H9 (cell line): ENCODE measurements around the gene SWT1. TPM values are rescaled to one million over a fixed set of nuclear protein-coding genes. Genes with fewer than 3 reads are reported as not detected.

Source experiments
- DNase-seq: peaks from one replicate; pipeline ENCODE4 v3.0.0-alpha.2; 2017
- H2AFZ ChIP-seq: one replicate; pipeline ENCODE4 v1.6.1; 2013; ENCODE audit warnings: mild to moderate bottlenecking, low read length, control low read depth, moderate library complexity
- H2AK5ac ChIP-seq: 2 replicates; pipeline ENCODE4 v1.6.1; 2013; ENCODE audit warnings: low read length, control low read depth, mixed read lengths; ENCODE audit not compliant: insufficient read length
- H2BK120ac ChIP-seq: one replicate; pipeline ENCODE4 v1.6.1; 2013; ENCODE audit warnings: low read depth, mild to moderate bottlenecking, low read length, control low read depth, inconsistent platforms; ENCODE audit not compliant: poor library complexity, severe bottlenecking
- H2BK12ac ChIP-seq: 2 replicates; pipeline ENCODE4 v1.6.1; 2013; ENCODE audit warnings: low read length, control low read depth, mixed read lengths, low read depth; ENCODE audit not compliant: insufficient read length
- H2BK15ac ChIP-seq: 2 replicates; pipeline ENCODE4 v1.6.1; 2013; ENCODE audit warnings: low read depth, low read length, control low read depth
- H2BK20ac ChIP-seq: one replicate; pipeline ENCODE4 v1.6.1; 2013; ENCODE audit warnings: low read depth, mild to moderate bottlenecking, low read length, control low read depth, inconsistent platforms; ENCODE audit not compliant: poor library complexity, severe bottlenecking
- H2BK5ac ChIP-seq: 2 replicates; pipeline ENCODE4 v1.6.1; 2013; ENCODE audit warnings: low read length, control low read depth, mixed read lengths; ENCODE audit not compliant: insufficient read length
- H3K14ac ChIP-seq: 2 replicates; pipeline ENCODE4 v1.6.1; 2013; ENCODE audit warnings: low read length, control low read depth; ENCODE audit not compliant: insufficient read depth
- H3K18ac ChIP-seq: 2 replicates; pipeline ENCODE4 v1.6.1; 2013; ENCODE audit warnings: low read depth, mild to moderate bottlenecking, mixed read lengths, low read length, control low read depth; ENCODE audit not compliant: insufficient read length
- H3K23ac ChIP-seq: 2 replicates; pipeline ENCODE4 v1.6.1; 2013; ENCODE audit warnings: low read length, control low read depth, mixed read lengths, low read depth; ENCODE audit not compliant: insufficient read length
- H3K23me2 ChIP-seq: 2 replicates; pipeline ENCODE4 v1.6.1; 2013; ENCODE audit warnings: low read depth, mild to moderate bottlenecking, mixed read lengths, low read length, control low read depth; ENCODE audit not compliant: insufficient read length, poor library complexity, severe bottlenecking
- H3K27ac ChIP-seq: 2 replicates; pipeline ENCODE4 v1.5.1; 2013; ENCODE audit warnings: low read length, control low read depth, mixed read lengths, low read depth; ENCODE audit not compliant: insufficient read length
- H3K27me3 ChIP-seq: 2 replicates; pipeline ENCODE4 v1.6.1; 2013; ENCODE audit warnings: low read length, control low read depth, inconsistent platforms; ENCODE audit not compliant: insufficient read depth
- H3K4ac ChIP-seq: 2 replicates; pipeline ENCODE4 v1.6.1; 2013; ENCODE audit warnings: low read depth, mild to moderate bottlenecking, control low read depth, inconsistent platforms, low read length, moderate library complexity
- H3K4me1 ChIP-seq: 2 replicates; pipeline ENCODE4 v1.6.1; 2013; ENCODE audit warnings: low read length, control low read depth, inconsistent platforms; ENCODE audit not compliant: insufficient read depth
- H3K4me2 ChIP-seq: 2 replicates; pipeline ENCODE4 v1.6.1; 2013; ENCODE audit warnings: low read length, control low read depth, mixed read lengths; ENCODE audit not compliant: insufficient read length, insufficient read depth
- H3K56ac ChIP-seq: 2 replicates; pipeline ENCODE4 v1.6.1; 2013; ENCODE audit warnings: low read depth, mild to moderate bottlenecking, mixed read lengths, low read length, control low read depth; ENCODE audit not compliant: insufficient read length
- H3K79me1 ChIP-seq: 2 replicates; pipeline ENCODE4 v1.6.1; 2013; ENCODE audit warnings: low read depth, mild to moderate bottlenecking, moderate library complexity, low read length, control low read depth, inconsistent platforms; ENCODE audit not compliant: insufficient read depth, poor library complexity, severe bottlenecking
- H3K79me2 ChIP-seq: 2 replicates; pipeline ENCODE4 v1.6.1; 2013; ENCODE audit warnings: low read length, control low read depth, inconsistent platforms; ENCODE audit not compliant: insufficient read depth
- H3K9ac ChIP-seq: 2 replicates; pipeline ENCODE4 v1.6.1; 2013; ENCODE audit warnings: low read length, control low read depth, mixed read lengths; ENCODE audit not compliant: insufficient read length; ENCODE audit errors: extremely low read depth
- H3K9me3 ChIP-seq: one replicate; pipeline ENCODE4 v1.6.1; 2013; ENCODE audit warnings: low read depth, low read length, inconsistent platforms; ENCODE audit not compliant: control insufficient read depth
- H3T11ph ChIP-seq: one replicate; pipeline ENCODE4 v1.6.1; 2013; ENCODE audit warnings: mild to moderate bottlenecking, low read length, control low read depth, inconsistent platforms
- H4K20me1 ChIP-seq: one replicate; pipeline ENCODE4 v1.6.1; 2013; ENCODE audit not compliant: control insufficient read depth, insufficient read length, insufficient read depth
- H4K5ac ChIP-seq: 2 replicates; pipeline ENCODE4 v1.6.1; 2013; ENCODE audit warnings: low read depth, mild to moderate bottlenecking, mixed read lengths, low read length, control low read depth; ENCODE audit not compliant: insufficient read length
- H4K8ac ChIP-seq: replicated peaks from 2 replicates; pipeline ENCODE4 v1.6.1; 2013; ENCODE audit warnings: low read length, control low read depth, mixed read lengths, low read depth; ENCODE audit not compliant: insufficient read length
- H4K91ac ChIP-seq: 2 replicates; pipeline ENCODE4 v1.6.1; 2013; ENCODE audit warnings: low read depth, mild to moderate bottlenecking, moderate library complexity, mixed read lengths, low read length, control low read depth; ENCODE audit not compliant: insufficient read length
- H3K27ac Mint-ChIP-seq, 3 experiments: 2 replicates in 2 of 3; 3 replicates in 1 of 3; pipeline ENCODE4 v1.8.0; 2020 to 2021; ENCODE audit warnings: mixed read lengths in 3 of 3, mild to moderate bottlenecking in 1 of 3, moderate library complexity in 1 of 3
- H3K27me3 Mint-ChIP-seq: 2 replicates; pipeline ENCODE4 v1.8.0; 2021; ENCODE audit warnings: low read depth, mild to moderate bottlenecking, moderate library complexity, mixed read lengths
- H3K36me3 Mint-ChIP-seq, 3 experiments: 2 replicates in 2 of 3; 3 replicates in 1 of 3; pipeline ENCODE4 v1.8.0; 2020 to 2021; ENCODE audit warnings: low read depth in 3 of 3, mixed read lengths in 3 of 3; ENCODE audit not compliant: insufficient read depth in 1 of 3
- H3K4me1 Mint-ChIP-seq, 2 experiments: 2 replicates each; pipeline ENCODE4 v1.8.0; 2020; ENCODE audit warnings: mixed read lengths in 2 of 2
- H3K4me3 Mint-ChIP-seq, 2 experiments: 2 replicates in 1 of 2; 3 replicates in 1 of 2; pipeline ENCODE4 v1.8.0; 2020 to 2021; ENCODE audit warnings: mild to moderate bottlenecking in 2 of 2, mixed read lengths in 2 of 2, moderate library complexity in 1 of 2
- H3K9me3 Mint-ChIP-seq, 2 experiments: 2 replicates in 1 of 2; 3 replicates in 1 of 2; pipeline ENCODE4 v1.8.0; 2020; ENCODE audit warnings: mild to moderate bottlenecking in 2 of 2, mixed read lengths in 2 of 2, moderate library complexity in 1 of 2
- WGBS: extraction: QIAGEN DNeasy Blood & Tissue Kit; methylation state at CpG from one replicate; pipeline ENCODE4 v1.1.7; 2013; ENCODE audit warnings: missing lambda C conversion rate, low lambda C conversion rate, mixed read lengths; ENCODE audit not compliant: insufficient read length; ENCODE audit errors: extremely low coverage; 5-methylcytosine and 5-hydroxymethylcytosine counted together
- total RNA-seq: library from RNA; stranded (reverse); gene quantifications from 2 replicates; pipeline ENCODE4 v1.2.1, GENCODE V29; 2021
- TF ChIP-seq, protein P1 (sequence below): fragments of 200-600 bp; sonication (generic); conservative IDR thresholded peaks from 3 replicates; pipeline ENCODE4 v1.8.0; 2021; ENCODE audit warnings: antibody characterized with exemption, mild to moderate bottlenecking

The SWT1 gene
- total RNA-seq, 1 experiment from 2014 or later, result 5.2 TPM

DNA sequence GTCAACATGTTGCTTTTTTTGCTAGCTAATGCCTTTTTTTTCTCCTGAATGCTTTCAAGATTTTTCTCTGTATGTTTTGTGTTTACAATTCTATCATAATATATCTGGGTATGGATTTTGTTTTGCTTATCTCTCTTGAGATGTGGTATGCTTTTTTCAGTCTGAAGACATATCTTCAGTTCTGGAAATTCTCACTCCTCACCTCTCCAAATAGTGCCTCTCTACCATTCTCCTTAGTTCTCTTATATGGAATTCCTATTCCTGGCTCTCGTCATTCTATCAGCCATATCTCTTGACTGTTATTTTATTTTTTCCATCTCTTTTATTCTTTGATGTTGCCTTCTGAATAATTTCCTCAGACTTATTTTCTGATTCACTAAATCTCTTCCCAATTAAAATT lies 101.7 kb downstream of the SWT1 start:
- H4K8ac ChIP-seq, result no peak overlapping the region
- Mint-ChIP-seq H3K9me3 (peaks cover 0 to 4% of the 10 kb centered on the region in 2 experiments; a peak in 3 of 5 replicates), H3K27ac (peak overlapping the region in 1 of 3 experiments; percentile 27; a peak in 1 of 7 replicates), H3K36me3 (peaks cover 0 to 8% (median 5%) of the 10 kb centered on the region in 3 experiments; a peak in 5 of 7 replicates), H3K4me3 (no peak overlapping the region), H3K27me3 (no peaks in the 10 kb centered on the region), H3K4me1 (peaks cover 7 to 9% of the 10 kb centered on the region in 2 experiments)
- no peak overlapping the region for H2BK120ac ChIP-seq
- H3K79me1 ChIP-seq, result no peaks in the 10 kb centered on the region
- TF ChIP-seq, protein P1, sequence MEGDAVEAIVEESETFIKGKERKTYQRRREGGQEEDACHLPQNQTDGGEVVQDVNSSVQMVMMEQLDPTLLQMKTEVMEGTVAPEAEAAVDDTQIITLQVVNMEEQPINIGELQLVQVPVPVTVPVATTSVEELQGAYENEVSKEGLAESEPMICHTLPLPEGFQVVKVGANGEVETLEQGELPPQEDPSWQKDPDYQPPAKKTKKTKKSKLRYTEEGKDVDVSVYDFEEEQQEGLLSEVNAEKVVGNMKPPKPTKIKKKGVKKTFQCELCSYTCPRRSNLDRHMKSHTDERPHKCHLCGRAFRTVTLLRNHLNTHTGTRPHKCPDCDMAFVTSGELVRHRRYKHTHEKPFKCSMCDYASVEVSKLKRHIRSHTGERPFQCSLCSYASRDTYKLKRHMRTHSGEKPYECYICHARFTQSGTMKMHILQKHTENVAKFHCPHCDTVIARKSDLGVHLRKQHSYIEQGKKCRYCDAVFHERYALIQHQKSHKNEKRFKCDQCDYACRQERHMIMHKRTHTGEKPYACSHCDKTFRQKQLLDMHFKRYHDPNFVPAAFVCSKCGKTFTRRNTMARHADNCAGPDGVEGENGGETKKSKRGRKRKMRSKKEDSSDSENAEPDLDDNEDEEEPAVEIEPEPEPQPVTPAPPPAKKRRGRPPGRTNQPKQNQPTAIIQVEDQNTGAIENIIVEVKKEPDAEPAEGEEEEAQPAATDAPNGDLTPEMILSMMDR, result no peak
- H3K23ac ChIP-seq, result no peak overlapping the region
- no peaks in the 10 kb centered on the region for H3K9me3 ChIP-seq
- H2BK15ac ChIP-seq, result no peak overlapping the region
- H2BK12ac ChIP-seq, result no peak overlapping the region
- no peak overlapping the region for H2AK5ac ChIP-seq
- no peak overlapping the region for H4K5ac ChIP-seq
- no peak overlapping the region for H2BK20ac ChIP-seq
- no peak overlapping the region for H3K4ac ChIP-seq
- no peak overlapping the region for H3K18ac ChIP-seq
- DNase-seq, result no peak
- H3K9ac ChIP-seq, result no peak overlapping the region
- H3T11ph ChIP-seq, result no peak overlapping the region
- no peaks in the 10 kb centered on the region for H3K27me3 ChIP-seq
- H2AFZ ChIP-seq, result no peak overlapping the region
- no peak overlapping the region for H2BK5ac ChIP-seq
- no peaks in the 10 kb centered on the region for H3K23me2 ChIP-seq
- no peak overlapping the region for H4K91ac ChIP-seq
- H4K20me1 ChIP-seq, result no peaks in the 10 kb centered on the region
- no peak overlapping the region for H3K27ac ChIP-seq
- H3K4me2 ChIP-seq, result no peak overlapping the region
- no peaks in the 10 kb centered on the region for H3K79me2 ChIP-seq
- H3K56ac ChIP-seq, result no peak overlapping the region
- no peaks in the 10 kb centered on the region for H3K4me1 ChIP-seq
- no peak overlapping the region for H3K14ac ChIP-seq
- WGBS, result no CpG with 5 or more reads among the region's 1 CpG
